ENCODE measurements around the gene ZDHHC14.

ZDHHC14 gene

GRCh38 chr6:157518397-157519250 is 137.6 kb downstream of the ZDHHC14 start:
- DNase-seq (ENCODE audit: low spot score), result no peak

DNA sequence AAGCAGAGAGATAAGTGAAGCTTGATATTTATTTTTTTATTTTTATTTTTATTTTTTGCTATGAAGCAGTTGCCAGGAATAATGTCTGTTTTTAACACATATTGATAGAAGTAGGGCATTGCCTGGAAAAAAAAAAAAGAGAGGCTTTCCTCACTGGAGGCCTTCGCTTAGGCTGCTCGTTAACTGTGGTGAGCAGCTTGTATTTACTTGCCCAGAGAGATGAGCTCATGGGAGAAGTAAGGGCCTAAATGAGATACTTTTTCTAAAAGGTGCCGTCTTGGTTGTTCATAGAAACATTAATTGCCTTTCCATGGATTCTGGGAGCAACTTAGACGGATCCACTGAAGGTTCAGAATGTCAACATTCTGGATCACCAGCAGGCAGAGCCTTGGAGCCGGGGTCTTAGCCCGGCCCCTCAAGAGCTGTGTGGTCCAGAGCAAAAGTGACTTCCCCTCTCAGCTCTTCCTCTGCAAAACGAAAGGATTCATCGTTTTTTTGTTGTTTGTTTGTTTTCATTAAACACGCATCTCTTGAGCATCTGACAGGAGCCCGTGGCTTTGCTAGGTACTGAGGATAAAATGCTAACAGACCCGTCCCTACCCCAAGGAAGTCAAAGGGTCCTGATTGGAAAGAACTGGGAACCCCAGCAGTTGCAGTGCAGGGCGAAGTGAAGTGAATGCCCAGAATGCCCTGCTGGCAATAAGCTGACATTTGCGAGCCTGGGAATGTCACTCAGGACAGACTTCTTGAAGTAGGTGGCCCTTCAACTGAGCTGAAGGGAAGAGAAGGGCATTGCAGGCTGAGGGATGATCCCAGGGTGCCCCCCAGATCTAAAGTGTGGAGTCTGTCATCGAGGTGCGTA is 138.5 kb downstream of the ZDHHC14 start:
- no peak for DNase-seq (ENCODE audit: low spot score)

- no peak for DNase-seq (ENCODE audit: low spot score)
These were observed 139.1 kb downstream of the ZDHHC14 start for GRCh38 chr6:157520117-157520406.

DNA sequence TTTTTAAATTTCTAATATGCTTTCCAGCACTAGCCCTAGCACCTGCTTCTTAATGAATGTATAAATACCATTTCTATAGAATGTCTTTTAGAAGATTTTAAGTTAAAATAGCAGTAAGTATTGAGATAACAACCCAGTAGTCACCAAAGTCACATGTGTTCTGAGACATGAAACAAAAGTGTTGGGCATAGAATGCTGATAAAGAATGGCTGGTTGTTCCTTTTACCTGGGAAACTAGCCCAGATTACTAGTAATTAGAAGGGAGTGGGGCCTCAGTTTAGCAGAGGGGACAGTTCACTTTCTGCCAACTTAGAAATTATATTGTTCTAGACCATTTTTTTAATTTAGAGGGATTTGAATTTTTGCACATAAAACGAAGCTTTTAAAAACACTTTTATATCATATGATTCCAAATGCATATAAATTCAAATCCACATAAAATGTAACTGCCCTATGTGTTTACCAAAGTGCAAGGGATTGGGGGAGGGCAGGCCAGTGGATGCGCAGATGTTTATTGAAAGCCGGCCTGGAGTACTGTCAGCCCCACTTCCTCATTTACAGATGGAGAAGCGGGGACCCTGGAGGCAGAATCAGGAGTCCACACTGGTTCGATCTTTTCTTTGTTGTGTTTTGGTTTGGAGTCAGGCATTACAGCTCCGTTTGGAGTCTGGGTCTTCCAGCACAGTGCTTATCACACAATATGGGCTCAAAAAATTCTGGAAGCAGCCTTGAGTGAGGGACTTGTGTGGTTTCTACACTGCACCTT is 139.8 kb downstream of the ZDHHC14 start:
- DNase-seq (ENCODE audit: low spot score), result no peak

- no peak for DNase-seq (ENCODE audit: low spot score)
These were observed 140.7 kb downstream of the ZDHHC14 start for GRCh38 chr6:157521362-157522335.

- no peak for DNase-seq (ENCODE audit: low spot score)
These were observed 141.5 kb downstream of the ZDHHC14 start for GRCh38 chr6:157522472-157522871.

GRCh38 chr6:157524735-157525134 is 143.7 kb downstream of the ZDHHC14 start:
- no peak for DNase-seq (ENCODE audit: low spot score)

GRCh38 chr6:157525292-157525889 is 144.4 kb downstream of the ZDHHC14 start:
- DNase-seq (ENCODE audit: low spot score), result no peak

DNA sequence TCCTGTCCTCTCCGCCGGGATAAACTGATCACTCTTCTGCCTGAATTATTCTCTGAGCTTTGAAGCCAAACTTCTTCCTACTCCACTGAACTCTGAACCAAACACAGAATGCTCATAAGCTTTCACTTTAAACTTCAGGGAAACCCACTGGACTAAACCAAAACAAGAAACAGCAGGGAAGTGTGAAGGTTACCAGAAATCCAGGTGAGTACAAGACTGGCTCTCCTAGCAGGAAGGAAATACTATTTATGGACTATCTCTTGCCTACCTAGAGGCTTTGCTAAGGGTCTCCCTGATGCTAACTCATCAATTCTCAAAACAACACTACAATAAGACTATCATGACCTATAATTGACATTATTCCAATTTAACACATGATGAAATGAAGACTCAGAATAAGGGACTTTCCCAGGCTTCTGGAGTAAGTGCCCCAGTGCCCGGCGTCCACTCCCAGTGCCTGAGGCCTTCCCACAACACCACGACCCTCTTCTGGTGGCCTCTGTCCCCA is 145.0 kb downstream of the ZDHHC14 start:
- no peak for DNase-seq (ENCODE audit: low spot score)

DNA sequence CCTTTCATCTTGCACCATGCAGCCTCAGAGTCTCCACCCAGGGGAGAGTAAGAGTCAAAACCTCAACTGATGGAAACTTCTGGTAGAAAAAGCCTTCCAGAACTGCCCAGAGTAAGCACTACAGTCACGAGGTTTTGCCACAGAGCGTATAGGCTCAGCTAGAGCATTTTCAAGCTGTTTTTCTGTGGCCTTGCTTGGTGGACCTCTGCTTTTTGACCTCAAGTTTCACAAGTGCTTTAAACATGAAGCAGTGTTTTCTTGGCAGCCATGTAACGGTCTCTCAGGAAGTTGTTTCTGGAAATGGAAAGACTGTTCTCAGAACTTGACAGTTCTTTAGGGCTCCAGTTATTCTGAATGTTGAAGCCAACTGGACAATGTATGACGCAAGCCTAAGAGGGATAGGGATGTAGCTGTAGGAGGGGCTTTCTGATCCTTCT is 146.5 kb downstream of the ZDHHC14 start:
- DNase-seq (ENCODE audit: low spot score), result no peak

- no peak for DNase-seq (ENCODE audit: low spot score)
These were observed 148.1 kb downstream of the ZDHHC14 start for GRCh38 chr6:157528931-157529653.

DNA sequence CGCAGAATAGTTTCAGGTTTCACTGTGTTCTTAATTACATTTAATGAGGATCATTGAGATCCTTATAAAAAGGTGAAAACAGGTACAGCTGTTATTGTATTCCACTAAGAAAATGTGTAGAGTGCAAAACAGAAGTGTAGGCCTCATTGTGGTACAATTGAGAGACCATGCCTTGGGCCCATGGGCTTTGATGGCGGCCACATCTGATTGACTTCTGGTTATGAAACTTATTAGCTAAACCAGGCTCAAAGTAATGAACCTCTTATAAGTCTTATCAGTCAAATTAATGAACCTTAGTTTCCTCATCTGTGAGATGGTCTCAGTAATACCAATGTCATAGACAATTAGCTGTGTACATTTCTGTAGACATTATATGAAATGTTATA is 148.7 kb downstream of the ZDHHC14 start:
- no peak for DNase-seq (ENCODE audit: low spot score)

GRCh38 chr6:157530126-157530525 is 149.1 kb downstream of the ZDHHC14 start:
- DNase-seq (ENCODE audit: low spot score), result no peak

GRCh38 chr6:157530724-157531168 is 149.8 kb downstream of the ZDHHC14 start:
- DNase-seq (ENCODE audit: low spot score), result no peak

GRCh38 chr6:157531169-157531985 is 150.4 kb downstream of the ZDHHC14 start:
- DNase-seq (ENCODE audit: low spot score), result no peak

- no peak for DNase-seq (ENCODE audit: low spot score)
These were observed 151.0 kb downstream of the ZDHHC14 start for GRCh38 chr6:157531986-157532365.

- DNase-seq (ENCODE audit: low spot score), result no peak
These were observed 152.3 kb downstream of the ZDHHC14 start for GRCh38 chr6:157533048-157533871.
